ENCODE results near the gene ERFE. TPM values are rescaled to one million over a fixed set of nuclear protein-coding genes. Genes with fewer than 3 reads are reported as not detected.
A peak's percentile ranks its signal among the peaks of the same experiment; 100 is the strongest.

ERFE gene
- total and polyA plus RNA-seq, 9 of the 15 experiments (the other 6 are each of a cell fraction or from before 2014, with no cell fraction given) = 0.55 to 8.2 (median 3.7) TPM

GRCh38 chr2:238113611-238114010 lies 45.2 kb upstream of the ERFE start (continued):
- TF ChIP-seq STAT6 (CRISPR knock-in tag; IDR thresholded peaks at IDR 0.05) = no peak
- TF ChIP-seq SMAD1 (IDR thresholded peaks at IDR 0.05; ENCODE audit: low read depth, low read length, partially characterized antibody) = no peak
- TF ChIP-seq ZFP36 (IDR thresholded peaks at IDR 0.05; ENCODE audit: low read depth, low read length, partially characterized antibody) = no peak
- TF ChIP-seq ZBTB34 (CRISPR knock-in tag; IDR thresholded peaks at IDR 0.05) = no peak

- no peaks in the 10 kb centered on the region for H3K9me1 ChIP-seq (ENCODE audit: control insufficient read depth, insufficient read depth, low read length)
- no peak overlapping the region for H3K27ac ChIP-seq (ENCODE audit: extremely low read depth, low read depth, low read length)
- H3K36me3 ChIP-seq (ENCODE audit: control insufficient read depth, insufficient read depth, low read length) = no peaks in the 10 kb centered on the region
- intact Hi-C loops (cut with micrococcal nuclease) = no loop called here
- 53% methylated on average over 7 of the region's 16 CpGs for WGBS (ENCODE audit: insufficient coverage, low coverage, missing lambda C conversion rate)
- H3K4me3 ChIP-seq = no peak overlapping the region
- peak overlapping the region; percentile 32; the same call in 1 of the 2 replicates for H3K4me2 ChIP-seq (ENCODE audit: insufficient read depth, low read length)
- CTCF ChIA-PET (ENCODE audit: low intra/inter-chr PET ratio) = no interaction called here
- peaks cover 4 to 22% of the 10 kb centered on the region in 2 experiments; a peak in 4 of 5 replicates for H3K4me1 ChIP-seq (replicated peaks in 1 of 2; ENCODE audit: control insufficient read depth in 2 of 2, insufficient read depth in 2 of 2, low read length in 2 of 2)
- DNase-seq (ENCODE audit: extremely low read depth in 1 of 4, low spot score in 3 of 4) = peak in 2 of 4 experiments; percentile 54 to 61
- ATAC-seq = peak; percentile 92
- H3K79me2 ChIP-seq (ENCODE audit: control insufficient read depth, insufficient read depth, low read length) = no peaks in the 10 kb centered on the region
- peak overlapping the region in 1 of 2 experiments; percentile 74; a peak in 2 of 4 replicates for H3K9ac ChIP-seq (ENCODE audit: insufficient read depth in 1 of 2, low read depth in 2 of 2, low read length in 2 of 2)
- peak; percentile 6 for FAIRE-seq
- in situ Hi-C loops (cut with MboI) = no loop called here
- H3K9me3 ChIP-seq (replicated peaks; ENCODE audit: control insufficient read depth, insufficient read depth, low read depth, low read length) = no peaks in the 10 kb centered on the region
- peak overlapping the region; percentile 85 for H2AFZ ChIP-seq (ENCODE audit: low read depth, low read length)
- no TSS peak for BruUV-seq (replicated peaks)
- H4K20me1 ChIP-seq (replicated peaks; ENCODE audit: control insufficient read depth, insufficient read depth, low read length) = no peaks in the 10 kb centered on the region
- no peaks in the 10 kb centered on the region; a peak in 3 of 5 replicates for H3K27me3 ChIP-seq (ENCODE audit: control insufficient read depth in 2 of 2, insufficient read depth in 2 of 2, low read length in 2 of 2)
- POLR2A ChIA-PET = interaction anchor here (0.8 kb wide), 1 partner anchor 11 kb away, joined by 3 read pairs; no protein-coding TSS in a partner anchor
- TF ChIP-seq SUPT5H (IDR thresholded peaks at IDR 0.05) (no peak), HDAC3 (IDR thresholded peaks at IDR 0.05; ENCODE audit: borderline replicate concordance, partially characterized antibody) (no peak), SMARCA5 (IDR thresholded peaks at IDR 0.05) (no peak), VEZF1 (CRISPR knock-in tag; IDR thresholded peaks at IDR 0.05) (no peak), RBFOX2 (IDR thresholded peaks at IDR 0.05; ENCODE audit: low read depth, low read length) (0 out of 2 replicates have a peak, but pooled peaks have one; percentile 43)
- TF ChIP-seq, protein P1, sequence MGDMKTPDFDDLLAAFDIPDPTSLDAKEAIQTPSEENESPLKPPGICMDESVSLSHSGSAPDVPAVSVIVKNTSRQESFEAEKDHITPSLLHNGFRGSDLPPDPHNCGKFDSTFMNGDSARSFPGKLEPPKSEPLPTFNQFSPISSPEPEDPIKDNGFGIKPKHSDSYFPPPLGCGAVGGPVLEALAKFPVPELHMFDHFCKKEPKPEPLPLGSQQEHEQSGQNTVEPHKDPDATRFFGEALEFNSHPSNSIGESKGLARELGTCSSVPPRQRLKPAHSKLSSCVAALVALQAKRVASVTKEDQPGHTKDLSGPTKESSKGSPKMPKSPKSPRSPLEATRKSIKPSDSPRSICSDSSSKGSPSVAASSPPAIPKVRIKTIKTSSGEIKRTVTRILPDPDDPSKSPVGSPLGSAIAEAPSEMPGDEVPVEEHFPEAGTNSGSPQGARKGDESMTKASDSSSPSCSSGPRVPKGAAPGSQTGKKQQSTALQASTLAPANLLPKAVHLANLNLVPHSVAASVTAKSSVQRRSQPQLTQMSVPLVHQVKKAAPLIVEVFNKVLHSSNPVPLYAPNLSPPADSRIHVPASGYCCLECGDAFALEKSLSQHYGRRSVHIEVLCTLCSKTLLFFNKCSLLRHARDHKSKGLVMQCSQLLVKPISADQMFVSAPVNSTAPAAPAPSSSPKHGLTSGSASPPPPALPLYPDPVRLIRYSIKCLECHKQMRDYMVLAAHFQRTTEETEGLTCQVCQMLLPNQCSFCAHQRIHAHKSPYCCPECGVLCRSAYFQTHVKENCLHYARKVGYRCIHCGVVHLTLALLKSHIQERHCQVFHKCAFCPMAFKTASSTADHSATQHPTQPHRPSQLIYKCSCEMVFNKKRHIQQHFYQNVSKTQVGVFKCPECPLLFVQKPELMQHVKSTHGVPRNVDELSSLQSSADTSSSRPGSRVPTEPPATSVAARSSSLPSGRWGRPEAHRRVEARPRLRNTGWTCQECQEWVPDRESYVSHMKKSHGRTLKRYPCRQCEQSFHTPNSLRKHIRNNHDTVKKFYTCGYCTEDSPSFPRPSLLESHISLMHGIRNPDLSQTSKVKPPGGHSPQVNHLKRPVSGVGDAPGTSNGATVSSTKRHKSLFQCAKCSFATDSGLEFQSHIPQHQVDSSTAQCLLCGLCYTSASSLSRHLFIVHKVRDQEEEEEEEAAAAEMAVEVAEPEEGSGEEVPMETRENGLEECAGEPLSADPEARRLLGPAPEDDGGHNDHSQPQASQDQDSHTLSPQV (IDR thresholded peaks at IDR 0.05) = 0 out of 2 replicates have a peak, but pooled peaks have one; percentile 51
These were observed 44.4 kb upstream of the ERFE start for GRCh38 chr2:238114331-238114841.

All from K562 (cell line).